PFSK-1 (cell line): ENCODE measurements around the gene GALNT18.

ENCODE experiments used
- FOXP2 ChIP-seq: optimal IDR thresholded peaks from 2 replicates; pipeline ENCODE3; 2011; ENCODE audit warnings: borderline replicate concordance, control low read depth, inconsistent platforms; ENCODE audit not compliant: insufficient read depth; ENCODE audit errors: extremely low read length, extremely low read depth
- POLR2AphosphoS5 ChIP-seq: IDR thresholded peaks from 2 replicates; pipeline ENCODE4 v1.6.1; 2012; ENCODE audit warnings: low read depth, mild to moderate bottlenecking, control low read depth, low read length, moderate library complexity
- SIN3A ChIP-seq: IDR thresholded peaks from 2 replicates; pipeline ENCODE4 v1.6.1; 2012; ENCODE audit warnings: mild to moderate bottlenecking, low read length, moderate library complexity, borderline replicate concordance; ENCODE audit not compliant: insufficient read depth
- TAF1 ChIP-seq: IDR thresholded peaks from 2 replicates; pipeline ENCODE4 v1.6.1; 2012; ENCODE audit warnings: low read length, control low read depth, borderline replicate concordance; ENCODE audit not compliant: insufficient read depth
- TF ChIP-seq, protein P1 (sequence below), 2 experiments: IDR thresholded peaks; 2 replicates each; pipeline versions ENCODE4 v1.6.1 to v1.8.0; 2011 to 2012; ENCODE audit warnings: low read depth in 2 of 2, low read length in 2 of 2, control low read depth in 1 of 2, inconsistent platforms in 1 of 2, mild to moderate bottlenecking in 1 of 2, moderate library complexity in 1 of 2; ENCODE audit not compliant: insufficient read depth in 1 of 2

GALNT18 gene

DNA sequence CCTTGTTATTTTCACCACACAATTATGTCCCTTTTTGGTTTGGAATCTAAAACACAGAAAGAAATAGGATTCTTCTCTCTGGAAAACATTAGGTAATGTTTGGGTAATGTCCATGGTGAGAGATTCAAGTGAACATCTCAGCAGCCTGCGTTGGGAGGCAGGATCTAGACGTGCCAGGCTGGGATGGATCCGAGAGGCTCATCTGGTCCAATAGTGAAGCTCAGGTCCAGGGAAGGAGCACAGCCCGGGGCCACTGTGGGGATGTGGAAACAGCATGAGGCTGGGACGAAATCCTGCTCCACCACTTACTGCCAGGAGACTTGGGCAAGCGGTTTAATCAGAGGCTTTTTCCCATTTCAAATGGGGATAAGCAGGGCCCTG is 378.6 kb downstream of the GALNT18 start:
- no peak for TF ChIP-seq SIN3A
- TF ChIP-seq, protein P1, sequence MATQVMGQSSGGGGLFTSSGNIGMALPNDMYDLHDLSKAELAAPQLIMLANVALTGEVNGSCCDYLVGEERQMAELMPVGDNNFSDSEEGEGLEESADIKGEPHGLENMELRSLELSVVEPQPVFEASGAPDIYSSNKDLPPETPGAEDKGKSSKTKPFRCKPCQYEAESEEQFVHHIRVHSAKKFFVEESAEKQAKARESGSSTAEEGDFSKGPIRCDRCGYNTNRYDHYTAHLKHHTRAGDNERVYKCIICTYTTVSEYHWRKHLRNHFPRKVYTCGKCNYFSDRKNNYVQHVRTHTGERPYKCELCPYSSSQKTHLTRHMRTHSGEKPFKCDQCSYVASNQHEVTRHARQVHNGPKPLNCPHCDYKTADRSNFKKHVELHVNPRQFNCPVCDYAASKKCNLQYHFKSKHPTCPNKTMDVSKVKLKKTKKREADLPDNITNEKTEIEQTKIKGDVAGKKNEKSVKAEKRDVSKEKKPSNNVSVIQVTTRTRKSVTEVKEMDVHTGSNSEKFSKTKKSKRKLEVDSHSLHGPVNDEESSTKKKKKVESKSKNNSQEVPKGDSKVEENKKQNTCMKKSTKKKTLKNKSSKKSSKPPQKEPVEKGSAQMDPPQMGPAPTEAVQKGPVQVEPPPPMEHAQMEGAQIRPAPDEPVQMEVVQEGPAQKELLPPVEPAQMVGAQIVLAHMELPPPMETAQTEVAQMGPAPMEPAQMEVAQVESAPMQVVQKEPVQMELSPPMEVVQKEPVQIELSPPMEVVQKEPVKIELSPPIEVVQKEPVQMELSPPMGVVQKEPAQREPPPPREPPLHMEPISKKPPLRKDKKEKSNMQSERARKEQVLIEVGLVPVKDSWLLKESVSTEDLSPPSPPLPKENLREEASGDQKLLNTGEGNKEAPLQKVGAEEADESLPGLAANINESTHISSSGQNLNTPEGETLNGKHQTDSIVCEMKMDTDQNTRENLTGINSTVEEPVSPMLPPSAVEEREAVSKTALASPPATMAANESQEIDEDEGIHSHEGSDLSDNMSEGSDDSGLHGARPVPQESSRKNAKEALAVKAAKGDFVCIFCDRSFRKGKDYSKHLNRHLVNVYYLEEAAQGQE (IDR thresholded peaks at IDR 0.05; ENCODE audit: insufficient read depth in 1 of 2, low read depth in 2 of 2, low read length in 2 of 2): no peak
- no peak for TF ChIP-seq TAF1
- TF ChIP-seq POLR2AphosphoS5: no peak
- no peak for TF ChIP-seq FOXP2

DNA sequence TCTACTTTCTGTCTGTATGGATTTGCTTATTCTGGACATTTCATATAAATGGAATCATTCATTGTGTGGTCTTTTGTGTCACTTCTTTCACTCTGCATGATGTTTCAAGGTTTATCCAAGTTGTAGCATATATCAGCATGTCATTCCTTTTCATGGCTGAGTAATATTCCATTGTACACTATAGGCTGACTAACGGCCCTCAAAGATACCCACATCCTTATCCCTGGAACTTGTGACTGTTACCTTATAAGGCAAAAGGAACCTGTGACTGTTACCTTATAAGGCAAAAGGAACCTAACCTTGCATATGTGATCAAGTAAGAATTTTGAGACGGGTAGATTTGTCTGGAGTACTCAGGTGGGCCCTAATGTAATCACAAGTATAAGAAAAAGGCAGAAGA is 380.5 kb downstream of the GALNT18 start:
- TF ChIP-seq POLR2AphosphoS5 (no peak), SIN3A (no peak)

DNA sequence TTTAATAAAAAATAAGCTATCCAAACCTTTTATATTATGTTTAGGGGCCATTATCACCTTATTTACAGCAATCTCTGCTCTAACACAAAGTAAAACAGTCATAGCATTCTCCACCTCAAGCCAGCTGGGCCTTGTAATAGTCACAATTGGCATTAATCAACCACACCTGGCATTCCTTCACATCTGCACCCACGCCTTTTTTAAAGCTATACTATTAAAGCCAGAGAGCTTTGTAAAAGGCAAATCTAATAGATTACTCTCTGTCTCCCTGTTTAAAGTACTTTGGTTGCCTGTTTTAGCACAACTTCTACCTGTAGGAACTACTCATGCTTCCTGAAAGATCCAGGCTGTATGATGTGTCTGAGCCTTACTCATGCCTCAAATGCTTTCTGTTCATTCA is 381.8 kb downstream of the GALNT18 start:
- TF ChIP-seq, protein P1 (IDR thresholded peaks at IDR 0.05; ENCODE audit: insufficient read depth in 1 of 2, low read depth in 2 of 2, low read length in 2 of 2): no peak
- no peak for TF ChIP-seq TAF1
- no peak for TF ChIP-seq FOXP2
- no peak for TF ChIP-seq SIN3A
- TF ChIP-seq POLR2AphosphoS5: no peak

DNA sequence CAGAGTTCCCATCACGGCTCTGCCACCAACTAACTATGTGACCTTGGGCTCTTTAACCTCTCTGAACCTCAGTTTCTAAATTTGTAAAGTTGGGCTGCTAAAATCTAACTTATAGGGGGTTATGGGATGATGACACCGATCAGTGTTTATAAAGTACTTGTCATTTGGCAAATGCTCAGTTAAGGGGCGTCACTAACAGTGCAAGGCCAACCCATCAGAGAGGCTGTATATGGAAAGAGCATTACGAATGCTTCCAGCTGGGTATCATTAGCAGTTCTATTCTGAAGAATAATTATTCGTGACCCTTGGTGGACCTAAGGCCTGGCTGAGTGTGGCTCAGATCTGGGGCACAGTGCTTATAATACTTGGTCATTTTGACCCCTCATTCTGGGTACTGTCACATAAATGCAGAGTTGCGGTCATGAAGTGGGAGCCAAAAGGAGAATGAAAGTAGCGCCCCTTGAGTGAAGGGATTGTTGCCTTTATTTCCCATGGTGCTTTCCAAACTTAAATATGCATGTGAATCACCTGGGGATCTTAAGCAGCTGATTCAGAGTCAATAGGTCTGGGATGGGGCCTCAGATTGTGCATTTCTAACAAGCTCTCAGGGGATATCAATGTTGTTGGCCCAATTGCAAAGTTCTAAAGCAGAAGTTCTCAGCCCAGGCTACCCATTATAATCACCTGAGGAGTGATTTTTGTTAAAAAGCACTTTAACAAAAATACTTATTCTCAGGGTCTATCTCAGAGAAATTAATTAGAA is 384.6 kb downstream of the GALNT18 start:
- TF ChIP-seq TAF1 (no peak), SIN3A (no peak), FOXP2 (no peak), POLR2AphosphoS5 (no peak)
- TF ChIP-seq, protein P1 (IDR thresholded peaks at IDR 0.05; ENCODE audit: insufficient read depth in 1 of 2, low read depth in 2 of 2, low read length in 2 of 2): no peak

DNA sequence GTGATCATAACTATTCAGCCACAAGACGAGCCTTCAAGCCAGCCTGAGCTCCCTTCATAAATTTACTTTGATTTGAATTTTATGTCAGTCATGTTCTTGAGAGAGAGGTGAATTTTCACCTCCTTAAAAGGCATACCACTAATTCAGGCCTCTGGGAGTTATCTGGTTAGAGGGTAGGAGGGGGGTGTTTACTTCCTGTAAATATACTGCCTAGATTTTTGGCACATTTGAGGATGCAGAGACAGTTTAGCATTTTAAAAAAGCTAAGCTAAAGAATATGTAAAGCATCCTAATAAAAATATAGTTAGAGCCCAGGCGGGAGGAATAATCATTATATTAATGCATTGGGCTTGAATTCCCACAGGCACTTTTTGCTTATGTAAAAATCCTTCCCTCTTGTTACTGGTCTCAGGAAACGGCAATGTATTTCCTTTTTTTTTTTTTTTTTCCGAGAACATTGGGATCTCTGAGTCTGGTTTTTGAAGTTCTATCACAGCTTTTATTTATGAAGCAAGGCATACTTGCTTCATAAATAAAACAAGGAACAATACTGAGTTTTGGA is 385.2 kb downstream of the GALNT18 start:
- TF ChIP-seq POLR2AphosphoS5 (no peak), SIN3A (no peak), FOXP2 (no peak)

DNA sequence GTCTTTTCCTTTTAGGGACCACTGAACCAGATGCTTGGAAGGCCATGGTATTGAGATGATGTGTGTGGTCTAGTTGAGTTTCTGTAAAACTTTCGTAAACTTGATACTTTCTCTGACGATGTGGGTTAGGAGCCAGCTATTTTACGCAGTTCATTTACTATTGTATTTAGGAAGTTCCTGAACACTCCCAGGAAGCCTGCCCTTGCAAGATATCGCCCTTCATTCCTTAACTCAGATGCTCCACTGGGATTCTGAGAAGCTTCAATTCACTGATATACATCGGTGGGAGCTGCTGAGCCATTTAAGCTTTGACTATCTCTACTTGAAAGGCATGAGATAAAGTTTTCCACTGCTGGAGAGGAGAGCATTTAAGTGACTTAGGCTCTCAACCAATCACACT is 390.0 kb downstream of the GALNT18 start:
- TF ChIP-seq TAF1 (no peak), SIN3A (no peak), FOXP2 (no peak)
